ENCODE data around the gene SP8.

DNA sequence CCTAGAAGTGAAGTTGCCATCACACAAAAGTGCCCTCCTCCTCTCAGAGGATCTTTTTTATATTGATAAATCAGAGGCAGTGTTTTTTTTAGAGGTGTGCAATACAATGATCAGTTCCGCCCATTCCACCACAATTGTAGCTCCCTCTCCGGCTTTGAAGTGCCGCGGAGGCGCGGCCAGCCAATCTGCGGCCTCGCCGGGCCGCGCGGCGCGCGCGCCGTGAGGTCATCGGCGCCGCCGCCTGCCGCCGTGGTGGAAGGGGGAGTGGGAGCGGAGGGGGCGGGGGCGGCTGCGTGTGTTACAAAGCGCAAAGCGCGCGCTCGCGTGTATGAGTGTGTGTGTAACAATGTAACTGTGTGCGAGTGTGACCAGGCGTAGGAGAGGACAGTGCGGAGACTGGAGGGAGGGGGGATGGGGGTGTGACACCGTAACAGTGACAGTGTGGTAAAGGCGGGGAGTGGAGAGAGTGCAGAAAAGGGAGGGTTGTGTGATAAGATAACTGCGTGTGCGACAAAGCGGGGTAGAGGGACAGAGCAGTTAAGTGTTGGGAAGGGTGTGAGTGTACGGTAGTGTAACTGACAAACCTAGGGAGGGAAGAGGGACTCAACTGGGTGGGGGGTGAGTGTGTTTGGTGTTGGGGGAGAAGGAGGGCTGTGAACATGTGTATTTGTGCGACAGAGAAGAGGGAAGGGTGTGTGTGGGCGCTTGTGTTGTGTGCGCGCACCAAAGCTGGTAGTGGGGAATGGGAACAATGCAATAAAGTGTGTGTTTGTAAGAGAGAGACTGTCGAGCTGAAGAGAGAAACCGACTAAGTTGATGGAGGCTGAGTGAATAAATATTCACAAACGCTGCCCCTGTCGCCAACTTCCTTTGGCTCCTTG is at the start of gene SP8:
- TF ChIP-seq, protein P1, sequence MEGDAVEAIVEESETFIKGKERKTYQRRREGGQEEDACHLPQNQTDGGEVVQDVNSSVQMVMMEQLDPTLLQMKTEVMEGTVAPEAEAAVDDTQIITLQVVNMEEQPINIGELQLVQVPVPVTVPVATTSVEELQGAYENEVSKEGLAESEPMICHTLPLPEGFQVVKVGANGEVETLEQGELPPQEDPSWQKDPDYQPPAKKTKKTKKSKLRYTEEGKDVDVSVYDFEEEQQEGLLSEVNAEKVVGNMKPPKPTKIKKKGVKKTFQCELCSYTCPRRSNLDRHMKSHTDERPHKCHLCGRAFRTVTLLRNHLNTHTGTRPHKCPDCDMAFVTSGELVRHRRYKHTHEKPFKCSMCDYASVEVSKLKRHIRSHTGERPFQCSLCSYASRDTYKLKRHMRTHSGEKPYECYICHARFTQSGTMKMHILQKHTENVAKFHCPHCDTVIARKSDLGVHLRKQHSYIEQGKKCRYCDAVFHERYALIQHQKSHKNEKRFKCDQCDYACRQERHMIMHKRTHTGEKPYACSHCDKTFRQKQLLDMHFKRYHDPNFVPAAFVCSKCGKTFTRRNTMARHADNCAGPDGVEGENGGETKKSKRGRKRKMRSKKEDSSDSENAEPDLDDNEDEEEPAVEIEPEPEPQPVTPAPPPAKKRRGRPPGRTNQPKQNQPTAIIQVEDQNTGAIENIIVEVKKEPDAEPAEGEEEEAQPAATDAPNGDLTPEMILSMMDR (IDR thresholded peaks at IDR 0.05; ENCODE audit: low read depth, low read length, missing input control) = no peak
- no peak for TF ChIP-seq JUND (IDR thresholded peaks at IDR 0.05)
- TF ChIP-seq, protein P2, sequence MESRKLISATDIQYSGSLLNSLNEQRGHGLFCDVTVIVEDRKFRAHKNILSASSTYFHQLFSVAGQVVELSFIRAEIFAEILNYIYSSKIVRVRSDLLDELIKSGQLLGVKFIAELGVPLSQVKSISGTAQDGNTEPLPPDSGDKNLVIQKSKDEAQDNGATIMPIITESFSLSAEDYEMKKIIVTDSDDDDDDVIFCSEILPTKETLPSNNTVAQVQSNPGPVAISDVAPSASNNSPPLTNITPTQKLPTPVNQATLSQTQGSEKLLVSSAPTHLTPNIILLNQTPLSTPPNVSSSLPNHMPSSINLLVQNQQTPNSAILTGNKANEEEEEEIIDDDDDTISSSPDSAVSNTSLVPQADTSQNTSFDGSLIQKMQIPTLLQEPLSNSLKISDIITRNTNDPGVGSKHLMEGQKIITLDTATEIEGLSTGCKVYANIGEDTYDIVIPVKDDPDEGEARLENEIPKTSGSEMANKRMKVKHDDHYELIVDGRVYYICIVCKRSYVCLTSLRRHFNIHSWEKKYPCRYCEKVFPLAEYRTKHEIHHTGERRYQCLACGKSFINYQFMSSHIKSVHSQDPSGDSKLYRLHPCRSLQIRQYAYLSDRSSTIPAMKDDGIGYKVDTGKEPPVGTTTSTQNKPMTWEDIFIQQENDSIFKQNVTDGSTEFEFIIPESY (IDR thresholded peaks at IDR 0.05) = no peak
- no peak for TF ChIP-seq GABPA (IDR thresholded peaks at IDR 0.05 in 1 of 2, conservative IDR thresholded peaks at IDR 0.05 in 1 of 2)
- no peak for TF ChIP-seq TAF1 (conservative IDR thresholded peaks at IDR 0.05)
- TF ChIP-seq YY1 (IDR thresholded peaks at IDR 0.05) = no peak
- no peak for TF ChIP-seq RAD21 (IDR thresholded peaks at IDR 0.05)
- TF ChIP-seq, protein P3, sequence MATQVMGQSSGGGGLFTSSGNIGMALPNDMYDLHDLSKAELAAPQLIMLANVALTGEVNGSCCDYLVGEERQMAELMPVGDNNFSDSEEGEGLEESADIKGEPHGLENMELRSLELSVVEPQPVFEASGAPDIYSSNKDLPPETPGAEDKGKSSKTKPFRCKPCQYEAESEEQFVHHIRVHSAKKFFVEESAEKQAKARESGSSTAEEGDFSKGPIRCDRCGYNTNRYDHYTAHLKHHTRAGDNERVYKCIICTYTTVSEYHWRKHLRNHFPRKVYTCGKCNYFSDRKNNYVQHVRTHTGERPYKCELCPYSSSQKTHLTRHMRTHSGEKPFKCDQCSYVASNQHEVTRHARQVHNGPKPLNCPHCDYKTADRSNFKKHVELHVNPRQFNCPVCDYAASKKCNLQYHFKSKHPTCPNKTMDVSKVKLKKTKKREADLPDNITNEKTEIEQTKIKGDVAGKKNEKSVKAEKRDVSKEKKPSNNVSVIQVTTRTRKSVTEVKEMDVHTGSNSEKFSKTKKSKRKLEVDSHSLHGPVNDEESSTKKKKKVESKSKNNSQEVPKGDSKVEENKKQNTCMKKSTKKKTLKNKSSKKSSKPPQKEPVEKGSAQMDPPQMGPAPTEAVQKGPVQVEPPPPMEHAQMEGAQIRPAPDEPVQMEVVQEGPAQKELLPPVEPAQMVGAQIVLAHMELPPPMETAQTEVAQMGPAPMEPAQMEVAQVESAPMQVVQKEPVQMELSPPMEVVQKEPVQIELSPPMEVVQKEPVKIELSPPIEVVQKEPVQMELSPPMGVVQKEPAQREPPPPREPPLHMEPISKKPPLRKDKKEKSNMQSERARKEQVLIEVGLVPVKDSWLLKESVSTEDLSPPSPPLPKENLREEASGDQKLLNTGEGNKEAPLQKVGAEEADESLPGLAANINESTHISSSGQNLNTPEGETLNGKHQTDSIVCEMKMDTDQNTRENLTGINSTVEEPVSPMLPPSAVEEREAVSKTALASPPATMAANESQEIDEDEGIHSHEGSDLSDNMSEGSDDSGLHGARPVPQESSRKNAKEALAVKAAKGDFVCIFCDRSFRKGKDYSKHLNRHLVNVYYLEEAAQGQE (IDR thresholded peaks at IDR 0.05) = no peak
- TF ChIP-seq, protein P4, sequence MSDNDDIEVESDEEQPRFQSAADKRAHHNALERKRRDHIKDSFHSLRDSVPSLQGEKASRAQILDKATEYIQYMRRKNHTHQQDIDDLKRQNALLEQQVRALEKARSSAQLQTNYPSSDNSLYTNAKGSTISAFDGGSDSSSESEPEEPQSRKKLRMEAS (IDR thresholded peaks at IDR 0.05) = no peak
- no peak for TF ChIP-seq SP1 (IDR thresholded peaks at IDR 0.05)
- no peak for TF ChIP-seq RXRA (IDR thresholded peaks at IDR 0.05)
